ENCODE data around the gene FOXI1.

Gene FOXI1

GRCh38 chr5:170141636-170142035 lies 35.9 kb downstream of the FOXI1 start:
- Histone ChIP-seq H3K36me3 (replicated peaks) (no peaks in the 10 kb centered on the region), H3K27ac (no peak overlapping the region), H3K4me3 (ENCODE audit: low read depth, low read length) (no peak overlapping the region), H3K27me3 (replicated peaks) (no peaks in the 10 kb centered on the region)
- TF ChIP-seq, protein P1, sequence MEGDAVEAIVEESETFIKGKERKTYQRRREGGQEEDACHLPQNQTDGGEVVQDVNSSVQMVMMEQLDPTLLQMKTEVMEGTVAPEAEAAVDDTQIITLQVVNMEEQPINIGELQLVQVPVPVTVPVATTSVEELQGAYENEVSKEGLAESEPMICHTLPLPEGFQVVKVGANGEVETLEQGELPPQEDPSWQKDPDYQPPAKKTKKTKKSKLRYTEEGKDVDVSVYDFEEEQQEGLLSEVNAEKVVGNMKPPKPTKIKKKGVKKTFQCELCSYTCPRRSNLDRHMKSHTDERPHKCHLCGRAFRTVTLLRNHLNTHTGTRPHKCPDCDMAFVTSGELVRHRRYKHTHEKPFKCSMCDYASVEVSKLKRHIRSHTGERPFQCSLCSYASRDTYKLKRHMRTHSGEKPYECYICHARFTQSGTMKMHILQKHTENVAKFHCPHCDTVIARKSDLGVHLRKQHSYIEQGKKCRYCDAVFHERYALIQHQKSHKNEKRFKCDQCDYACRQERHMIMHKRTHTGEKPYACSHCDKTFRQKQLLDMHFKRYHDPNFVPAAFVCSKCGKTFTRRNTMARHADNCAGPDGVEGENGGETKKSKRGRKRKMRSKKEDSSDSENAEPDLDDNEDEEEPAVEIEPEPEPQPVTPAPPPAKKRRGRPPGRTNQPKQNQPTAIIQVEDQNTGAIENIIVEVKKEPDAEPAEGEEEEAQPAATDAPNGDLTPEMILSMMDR (IDR thresholded peaks at IDR 0.05; ENCODE audit: low read depth, low read length, missing control alignments), result no peak
- DNase-seq, result no peak
- in situ Hi-C loops (cut with HindIII; ENCODE audit: low pct_ligation_motif_present, low sequenced_read_pairs), result no loop called here

GRCh38 chr5:170142196-170142595 lies 36.5 kb downstream of the FOXI1 start:
- TF ChIP-seq, protein P1 (IDR thresholded peaks at IDR 0.05; ENCODE audit: low read depth, low read length, missing control alignments), result no peak
- DNase-seq, result no peak
- in situ Hi-C loops (cut with HindIII; ENCODE audit: low pct_ligation_motif_present, low sequenced_read_pairs), result no loop called here
- H3K36me3 ChIP-seq (replicated peaks), result no peaks in the 10 kb centered on the region
- H3K4me3 ChIP-seq (ENCODE audit: low read depth, low read length), result no peak overlapping the region
- H3K27me3 ChIP-seq (replicated peaks), result no peaks in the 10 kb centered on the region
- no peak overlapping the region for H3K27ac ChIP-seq

DNA sequence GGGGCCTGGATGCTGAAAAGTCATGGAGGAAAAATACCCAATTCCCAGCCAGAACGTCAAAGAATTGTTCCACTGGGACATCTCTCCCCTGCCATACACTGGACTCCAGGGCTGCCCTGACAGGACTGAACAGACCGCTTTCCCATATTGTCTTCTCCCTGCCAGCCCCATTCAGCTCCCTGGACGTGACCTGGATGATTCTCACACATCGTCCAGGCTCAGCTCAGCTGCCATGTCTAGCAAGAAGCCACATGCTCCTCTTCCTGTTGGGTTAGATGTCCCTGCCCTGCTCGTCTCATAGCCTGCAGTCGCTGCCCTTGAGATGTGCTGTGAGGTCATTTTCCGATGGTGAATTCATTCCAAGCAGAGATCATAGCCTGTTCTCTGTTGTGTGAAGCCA lies 37.4 kb downstream of the FOXI1 start:
- no peaks in the 10 kb centered on the region for H3K27me3 ChIP-seq (replicated peaks)
- TF ChIP-seq, protein P1 (IDR thresholded peaks at IDR 0.05; ENCODE audit: low read depth, low read length, missing control alignments), result no peak
- no peak for DNase-seq
- H3K4me3 ChIP-seq (ENCODE audit: low read depth, low read length), result no peak overlapping the region
- no peak overlapping the region for H3K27ac ChIP-seq
- no peaks in the 10 kb centered on the region for H3K36me3 ChIP-seq (replicated peaks)
- in situ Hi-C loops (cut with HindIII; ENCODE audit: low pct_ligation_motif_present, low sequenced_read_pairs), result no loop called here

GRCh38 chr5:170143710-170144109 lies 38.0 kb downstream of the FOXI1 start:
- H3K4me3 ChIP-seq (ENCODE audit: low read depth, low read length), result no peak overlapping the region
- DNase-seq, result no peak
- no peak overlapping the region for H3K27ac ChIP-seq
- H3K36me3 ChIP-seq (replicated peaks), result no peaks in the 10 kb centered on the region
- TF ChIP-seq, protein P1 (IDR thresholded peaks at IDR 0.05; ENCODE audit: low read depth, low read length, missing control alignments), result no peak
- in situ Hi-C loops (cut with HindIII; ENCODE audit: low pct_ligation_motif_present, low sequenced_read_pairs), result no loop called here
- no peaks in the 10 kb centered on the region for H3K27me3 ChIP-seq (replicated peaks)

- H3K36me3 ChIP-seq (replicated peaks), result no peaks in the 10 kb centered on the region
- DNase-seq, result no peak
- TF ChIP-seq, protein P1 (IDR thresholded peaks at IDR 0.05; ENCODE audit: low read depth, low read length, missing control alignments), result no peak
- in situ Hi-C loops (cut with HindIII; ENCODE audit: low pct_ligation_motif_present, low sequenced_read_pairs), result no loop called here
- no peak overlapping the region for H3K27ac ChIP-seq
- H3K27me3 ChIP-seq (replicated peaks), result no peaks in the 10 kb centered on the region
- H3K4me3 ChIP-seq (ENCODE audit: low read depth, low read length), result no peak overlapping the region
These were observed 38.8 kb downstream of the FOXI1 start for GRCh38 chr5:170144286-170145023.

GRCh38 chr5:170145462-170145861 lies 39.8 kb downstream of the FOXI1 start:
- no peak for DNase-seq
- H3K4me3 ChIP-seq (ENCODE audit: low read depth, low read length), result no peak overlapping the region
- TF ChIP-seq, protein P1 (IDR thresholded peaks at IDR 0.05; ENCODE audit: low read depth, low read length, missing control alignments), result no peak
- no peaks in the 10 kb centered on the region for H3K27me3 ChIP-seq (replicated peaks)
- no peaks in the 10 kb centered on the region for H3K36me3 ChIP-seq (replicated peaks)
- H3K27ac ChIP-seq, result no peak overlapping the region
- in situ Hi-C loops (cut with HindIII; ENCODE audit: low pct_ligation_motif_present, low sequenced_read_pairs), result no loop called here
